CD14-positive monocyte (primary cell): ENCODE data around the gene CPA2. TPM values are rescaled to one million over a fixed set of nuclear protein-coding genes. Genes with fewer than 3 reads are reported as not detected.

Experiments used
- DNase-seq, 3 donors: peaks; one replicate each; pipeline ENCODE4 v3.0.0-alpha.2; 2011 to 2022
- H2AFZ ChIP-seq: 2 replicates; pipeline ENCODE4 v1.6.0; 2012; ENCODE audit warnings: mild to moderate bottlenecking, low read depth, low read length, inconsistent platforms; ENCODE audit not compliant: insufficient read depth, poor library complexity, severe bottlenecking
- H3K27ac ChIP-seq, 2 donors: 1 replicate in 1 of 2; 2 replicates in 1 of 2; pipeline ENCODE4 v1.5.1; 2012 to 2013; ENCODE audit warnings: low read length in 2 of 2, control low read depth in 1 of 2, inconsistent platforms in 1 of 2, low read depth in 1 of 2, mild to moderate bottlenecking in 1 of 2
- H3K27me3 ChIP-seq, 2 donors: one replicate each; pipeline versions ENCODE4 v1.6.0 to v1.6.1; 2011 to 2013; ENCODE audit warnings: low read length in 2 of 2; ENCODE audit not compliant: control insufficient read depth in 2 of 2, insufficient read depth in 2 of 2
- H3K36me3 ChIP-seq, 2 donors: replicated peaks in 1 of 2; 1 replicate in 1 of 2; 2 replicates in 1 of 2; pipeline versions ENCODE4 v1.5.1 to v1.6.1; 2012 to 2013; ENCODE audit warnings: low read length in 2 of 2, control low read depth in 1 of 2, inconsistent platforms in 1 of 2, mild to moderate bottlenecking in 1 of 2; ENCODE audit not compliant: insufficient read depth in 2 of 2, control insufficient read depth in 1 of 2
- H3K4me1 ChIP-seq, 2 donors: 1 replicate in 1 of 2; 2 replicates in 1 of 2; pipeline versions ENCODE4 v1.5.1 to v1.6.1; 2012 to 2013; ENCODE audit warnings: low read length in 2 of 2, control low read depth in 1 of 2, inconsistent platforms in 1 of 2, mild to moderate bottlenecking in 1 of 2, moderate library complexity in 1 of 2; ENCODE audit not compliant: insufficient read depth in 2 of 2, control insufficient read depth in 1 of 2
- H3K4me2 ChIP-seq: replicated peaks from 2 replicates; pipeline ENCODE3; 2012; ENCODE audit warnings: low read length, moderate library complexity, mild to moderate bottlenecking; ENCODE audit not compliant: poor library complexity, severe bottlenecking; ENCODE audit errors: extremely low read depth
- H3K4me3 ChIP-seq, 3 experiments: fragments of 200-600 bp in 1 of 3; sonication (generic) in 1 of 3; replicated peaks in 1 of 3; 1 replicate in 2 of 3; 2 replicates in 1 of 3; pipeline ENCODE4 v1.5.1; 2011 to 2013; ENCODE audit warnings: low read length in 3 of 3, mild to moderate bottlenecking in 3 of 3, control low read depth in 2 of 3, low read depth in 2 of 3, inconsistent platforms in 1 of 3, moderate library complexity in 1 of 3
- H3K79me2 ChIP-seq: 2 replicates; pipeline ENCODE4 v1.6.0; 2012; ENCODE audit warnings: mild to moderate bottlenecking, control low read depth, inconsistent platforms, low read length, moderate library complexity; ENCODE audit not compliant: insufficient read depth
- H3K9ac ChIP-seq: 2 replicates; pipeline ENCODE4 v1.6.0; 2017; ENCODE audit warnings: low read length, mild to moderate bottlenecking; ENCODE audit not compliant: insufficient read depth, poor library complexity, severe bottlenecking
- H3K9me3 ChIP-seq, 2 donors: replicated peaks in 1 of 2; 1 replicate in 1 of 2; 2 replicates in 1 of 2; pipeline versions ENCODE4 v1.5.1 to v1.6.1; 2012 to 2013; ENCODE audit warnings: low read length in 2 of 2, control low read depth in 1 of 2; ENCODE audit not compliant: control insufficient read depth in 1 of 2, insufficient read depth in 1 of 2
- H4K20me1 ChIP-seq: 2 replicates; pipeline ENCODE4 v1.6.0; 2012; ENCODE audit warnings: mild to moderate bottlenecking, low read length, control low read depth, moderate library complexity; ENCODE audit not compliant: insufficient read depth
- H3K27ac Mint-ChIP-seq, 7 donors: one replicate each; pipeline ENCODE4 v1.8.0; 2020; ENCODE audit warnings: mild to moderate bottlenecking in 7 of 7, mixed read lengths in 7 of 7, moderate library complexity in 6 of 7, inconsistent platforms in 2 of 7
- H3K27me3 Mint-ChIP-seq, 3 donors: one replicate each; pipeline ENCODE4 v1.8.0; 2021 to 2022; ENCODE audit warnings: low read depth in 3 of 3, mild to moderate bottlenecking in 3 of 3, mixed read lengths in 3 of 3, moderate library complexity in 3 of 3, inconsistent platforms in 1 of 3
- H3K36me3 Mint-ChIP-seq, 2 donors: one replicate each; pipeline ENCODE4 v1.8.0; 2020; ENCODE audit warnings: mixed read lengths in 2 of 2, inconsistent platforms in 1 of 2, mild to moderate bottlenecking in 1 of 2
- H3K4me1 Mint-ChIP-seq: one replicate; pipeline ENCODE4 v1.8.0; 2020; ENCODE audit warnings: mild to moderate bottlenecking, mixed read lengths
- H3K4me3 Mint-ChIP-seq, 2 donors: one replicate each; pipeline ENCODE4 v1.8.0; 2020; ENCODE audit warnings: mild to moderate bottlenecking in 2 of 2, mixed read lengths in 2 of 2, moderate library complexity in 1 of 2
- H3K9me3 Mint-ChIP-seq, 7 donors: one replicate each; pipeline ENCODE4 v1.8.0; 2020 to 2022; ENCODE audit warnings: mixed read lengths in 7 of 7, mild to moderate bottlenecking in 6 of 7, moderate library complexity in 6 of 7, inconsistent platforms in 2 of 7
- WGBS: methylation state at CpG from one replicate; pipeline ENCODE4 v1.1.5; 2013; ENCODE audit warnings: missing lambda C conversion rate; ENCODE audit not compliant: insufficient coverage; 5-methylcytosine and 5-hydroxymethylcytosine counted together
- intact Hi-C, 2 donors: fragments of 100-400 bp; cut with micrococcal nuclease; formaldehyde crosslinking; loops; one replicate each; pipeline versions ENCODE4 v1.15.0 to v1.15.1; 2023
- polyA plus RNA-seq, 3 donors: library from polyadenylated mRNA; depleted of rRNA in 1 of 3; unstranded in 2 of 3; stranded (reverse) in 1 of 3; fragments of 300-500 nt in 2 of 3; fragments of >200 nt in 1 of 3; fragmentation: Illumina TruSeq in 2 of 3; gene quantifications; 1 replicate in 2 of 3; 2 replicates in 1 of 3; pipeline ENCODE4 v1.2.3, GENCODE V29; 2012 to 2021
- TF ChIP-seq, protein P1 (sequence below): fragments of 200-600 bp; IDR thresholded peaks from one replicate; pipeline ENCODE4 v1.8.0; 2022; ENCODE audit warnings: antibody characterized with exemption, mild to moderate bottlenecking

The CPA2 gene
- polyA plus RNA-seq, 3 donors: not detected

DNA sequence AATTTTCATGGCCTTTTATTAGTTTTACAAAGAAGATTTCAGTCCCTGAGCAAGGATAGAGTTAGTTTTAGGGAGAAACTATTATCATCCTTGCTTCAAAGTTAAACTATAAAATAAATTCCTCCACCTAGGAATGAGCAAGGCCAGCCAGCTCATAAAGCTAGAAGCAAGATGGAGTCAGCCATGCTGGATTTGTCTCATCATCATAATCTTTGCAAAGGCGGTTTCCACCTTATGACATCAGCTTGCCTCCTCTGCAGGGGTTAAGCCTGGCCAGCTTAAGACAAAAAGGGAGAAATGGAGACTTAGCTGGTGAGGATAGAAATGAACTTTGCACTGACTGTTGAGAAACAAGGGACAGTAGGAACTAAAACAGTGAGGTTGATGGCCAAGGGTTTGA lies 40.3 kb upstream of the CPA2 start:
- no peak for DNase-seq
- Histone ChIP-seq H4K20me1 (no peaks in the 10 kb centered on the region), H2AFZ (no peak overlapping the region), H3K27me3 (no peaks in the 10 kb centered on the region), H3K4me1 (no peaks in the 10 kb centered on the region), H3K4me2 (no peak overlapping the region), H3K79me2 (no peaks in the 10 kb centered on the region), H3K36me3 (no peaks in the 10 kb centered on the region), H3K9me3 (no peaks in the 10 kb centered on the region), H3K9ac (no peak overlapping the region), H3K27ac (no peak overlapping the region), H3K4me3 (no peak overlapping the region)
- TF ChIP-seq, protein P1, sequence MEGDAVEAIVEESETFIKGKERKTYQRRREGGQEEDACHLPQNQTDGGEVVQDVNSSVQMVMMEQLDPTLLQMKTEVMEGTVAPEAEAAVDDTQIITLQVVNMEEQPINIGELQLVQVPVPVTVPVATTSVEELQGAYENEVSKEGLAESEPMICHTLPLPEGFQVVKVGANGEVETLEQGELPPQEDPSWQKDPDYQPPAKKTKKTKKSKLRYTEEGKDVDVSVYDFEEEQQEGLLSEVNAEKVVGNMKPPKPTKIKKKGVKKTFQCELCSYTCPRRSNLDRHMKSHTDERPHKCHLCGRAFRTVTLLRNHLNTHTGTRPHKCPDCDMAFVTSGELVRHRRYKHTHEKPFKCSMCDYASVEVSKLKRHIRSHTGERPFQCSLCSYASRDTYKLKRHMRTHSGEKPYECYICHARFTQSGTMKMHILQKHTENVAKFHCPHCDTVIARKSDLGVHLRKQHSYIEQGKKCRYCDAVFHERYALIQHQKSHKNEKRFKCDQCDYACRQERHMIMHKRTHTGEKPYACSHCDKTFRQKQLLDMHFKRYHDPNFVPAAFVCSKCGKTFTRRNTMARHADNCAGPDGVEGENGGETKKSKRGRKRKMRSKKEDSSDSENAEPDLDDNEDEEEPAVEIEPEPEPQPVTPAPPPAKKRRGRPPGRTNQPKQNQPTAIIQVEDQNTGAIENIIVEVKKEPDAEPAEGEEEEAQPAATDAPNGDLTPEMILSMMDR: no peak
- peaks cover 2 to 13% (median 7%) of the 10 kb centered on the region in 7 donors for H3K9me3 Mint-ChIP-seq
- peaks cover 0 to 2% (median 1%) of the 10 kb centered on the region in 3 donors for H3K27me3 Mint-ChIP-seq
- no CpG with 5 or more reads among the region's 1 CpG for WGBS
- H3K4me3 Mint-ChIP-seq: no peak overlapping the region
- no peaks in the 10 kb centered on the region for H3K36me3 Mint-ChIP-seq
- intact Hi-C loops: no loop called here
- H3K4me1 Mint-ChIP-seq: no peaks in the 10 kb centered on the region
- no peak overlapping the region for H3K27ac Mint-ChIP-seq

DNA sequence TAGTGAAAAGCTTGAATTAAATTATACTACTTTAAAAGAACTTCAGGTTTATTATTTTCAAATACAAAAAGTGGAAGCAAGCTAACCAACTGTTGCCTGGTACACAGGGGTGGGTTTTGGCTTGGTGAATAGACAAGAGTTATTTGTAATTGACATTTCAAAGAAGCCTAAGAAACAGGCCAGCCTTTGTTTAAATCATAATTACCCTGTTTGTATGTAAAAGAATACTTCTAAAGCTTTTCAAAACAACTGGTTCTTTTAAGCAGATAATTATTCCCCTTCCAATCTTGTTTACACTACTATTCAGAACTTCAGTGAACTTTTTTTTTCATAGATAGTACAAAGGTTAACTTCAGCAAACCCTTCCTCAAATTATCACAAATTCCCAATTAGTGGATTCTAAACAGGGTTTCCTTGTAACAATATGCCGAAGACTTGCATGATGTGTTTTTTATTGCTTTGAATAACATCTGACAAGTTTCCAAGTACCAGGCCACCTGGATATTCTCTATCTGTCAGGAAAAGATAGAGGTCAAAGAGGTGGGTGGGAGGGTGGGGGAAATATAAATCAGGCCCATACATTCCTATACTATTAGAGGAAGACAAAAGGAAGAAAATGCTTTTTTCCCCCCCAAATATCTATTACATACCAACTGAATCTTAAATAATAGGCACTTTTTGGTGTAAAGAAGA lies 38.6 kb upstream of the CPA2 start:
- Mint-ChIP-seq H3K4me3 (no peak overlapping the region), H3K9me3 (peaks cover 2 to 14% (median 7%) of the 10 kb centered on the region in 7 donors)

More for the DNA sequence above, 38.6 kb upstream of the CPA2 start:
- DNase-seq: no peak
- WGBS: no CpG with 5 or more reads among the region's 1 CpG
- Mint-ChIP-seq H3K27ac (no peak overlapping the region), H3K36me3 (no peaks in the 10 kb centered on the region), H3K27me3 (peaks cover 0 to 2% (median 1%) of the 10 kb centered on the region in 3 donors), H3K4me1 (no peaks in the 10 kb centered on the region)
- no peaks in the 10 kb centered on the region for H3K4me1 ChIP-seq
- H3K4me3 ChIP-seq: no peak overlapping the region
- intact Hi-C loops: no loop called here
- H3K27me3 ChIP-seq: no peaks in the 10 kb centered on the region
- no peak overlapping the region for H3K4me2 ChIP-seq
- no peaks in the 10 kb centered on the region for H3K36me3 ChIP-seq
- H3K27ac ChIP-seq: no peak overlapping the region
- H2AFZ ChIP-seq: no peak overlapping the region
- TF ChIP-seq, protein P1: no peak
- no peaks in the 10 kb centered on the region for H3K79me2 ChIP-seq
- H3K9me3 ChIP-seq: no peaks in the 10 kb centered on the region
- H3K9ac ChIP-seq: no peak overlapping the region
- no peaks in the 10 kb centered on the region for H4K20me1 ChIP-seq
